ENCODE measurements around the gene TMEM63A. TPM values are rescaled to one million over a fixed set of nuclear protein-coding genes. Genes with fewer than 3 reads are reported as not detected.
"Not testable (repeated sequence)": the region's sequence is repeated elsewhere in the genome, so short reads cannot be mapped to it uniquely, and the experiment has no call there.

Gene TMEM63A
- total RNA-seq, 2 experiments from 2014 or later = 197 to 211 TPM

DNA sequence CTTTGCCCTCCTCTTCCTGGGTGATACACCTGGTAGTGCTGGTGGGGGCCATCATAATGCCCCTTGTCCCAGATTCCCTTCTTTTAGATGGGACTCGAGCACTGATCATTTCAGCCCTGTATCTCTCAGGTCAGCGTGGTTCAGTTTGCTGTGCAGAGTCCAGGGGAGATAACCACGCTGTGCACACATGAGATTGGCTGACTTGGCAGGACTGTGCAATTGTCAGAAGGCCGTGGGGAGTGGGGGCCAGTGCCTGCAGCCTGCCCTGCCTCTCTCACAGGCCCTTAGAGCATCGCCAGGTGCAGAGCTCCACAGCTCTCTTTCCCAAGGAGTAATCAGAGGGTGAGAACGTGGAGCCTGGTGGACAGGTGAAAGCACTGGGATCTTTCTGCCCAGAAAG is 57.1 kb downstream of the TMEM63A start:
- ChIA-PET CTCF (interaction anchor here (1.0 to 1.4 kb wide), 2 partner anchors 13 to 15 kb away, joined by 3 read pairs; no protein-coding TSS in a partner anchor), POLR2A (no interaction called here)
- Mint-ChIP-seq H3K4me3 (no peak overlapping the region), H3K36me3 (ENCODE audit: low read depth) (no peaks in the 10 kb centered on the region), H3K27me3 (no peaks in the 10 kb centered on the region), H3K9me3 (no peaks in the 10 kb centered on the region), H3K4me1 (no peaks in the 10 kb centered on the region), H3K27ac (no peak overlapping the region)
- no peak for DNase-seq

DNA sequence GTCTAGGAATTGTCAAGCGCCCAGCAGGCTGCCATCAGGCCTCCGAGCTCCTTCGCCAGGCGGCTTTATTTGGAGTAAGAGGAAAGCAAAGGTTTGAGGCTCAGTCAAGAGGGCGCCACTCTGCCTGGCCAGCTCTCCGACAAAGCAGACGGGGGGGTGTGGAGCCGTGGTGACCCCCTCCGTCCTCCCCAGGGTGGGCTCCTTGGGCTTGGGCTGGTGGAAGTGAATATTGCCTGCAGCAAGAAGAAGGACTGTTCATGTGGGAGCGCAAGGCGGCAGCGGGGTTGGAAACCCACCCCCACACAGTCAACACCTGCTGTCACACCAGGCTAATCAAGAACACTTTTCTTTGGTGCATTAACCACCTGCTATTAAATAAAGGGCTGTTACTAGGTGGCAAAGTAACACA is 57.6 kb downstream of the TMEM63A start:
- no peak overlapping the region for H3K4me3 Mint-ChIP-seq
- H3K9me3 Mint-ChIP-seq = no peaks in the 10 kb centered on the region
- no peaks in the 10 kb centered on the region for H3K4me1 Mint-ChIP-seq
- ChIA-PET CTCF (interaction anchor here (0.6 to 1.4 kb wide), 2 partner anchors 13 to 106 kb away, joined by 3 read pairs; no protein-coding TSS in a partner anchor), POLR2A (interaction anchor here (0.6 kb wide), 1 partner anchor 584 kb away, joined by 3 read pairs; the partner anchor contains the start of gene PARP1)
- DNase-seq = no peak
- no peaks in the 10 kb centered on the region for H3K36me3 Mint-ChIP-seq (ENCODE audit: low read depth)
- H3K27ac Mint-ChIP-seq = no peak overlapping the region
- no peaks in the 10 kb centered on the region for H3K27me3 Mint-ChIP-seq

DNA sequence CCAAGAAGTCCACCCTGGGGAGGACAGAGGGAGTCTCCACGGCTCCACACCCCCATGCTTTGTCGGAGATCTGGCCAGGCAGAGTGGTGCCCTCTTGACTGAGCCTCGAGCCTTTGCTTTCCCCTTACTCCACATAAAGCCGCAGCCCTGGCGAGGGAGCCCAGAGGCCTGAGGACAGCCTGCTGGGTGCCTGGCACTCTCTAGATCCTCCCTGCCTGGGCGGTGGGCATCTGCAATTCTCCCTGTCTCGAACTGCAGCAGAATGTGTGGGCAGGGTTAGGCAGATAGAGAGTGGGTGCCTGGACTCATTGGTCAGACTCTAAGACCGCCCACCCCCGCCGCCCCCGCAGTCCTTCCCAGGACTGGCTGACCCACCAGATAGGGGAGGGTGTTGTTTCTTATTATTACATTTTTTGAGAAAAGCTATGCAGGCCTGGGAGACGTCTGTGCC is 58.3 kb downstream of the TMEM63A start:
- H3K27me3 Mint-ChIP-seq = no peaks in the 10 kb centered on the region
- CTCF ChIA-PET = interaction anchor here (0.6 to 1.4 kb wide), 2 partner anchors 12 to 106 kb away, joined by 3 read pairs; no protein-coding TSS in a partner anchor
- no peaks in the 10 kb centered on the region for H3K9me3 Mint-ChIP-seq
- H3K27ac Mint-ChIP-seq = no peak overlapping the region
- POLR2A ChIA-PET = interaction anchor here (0.6 kb wide), 1 partner anchor 584 kb away, joined by 3 read pairs; the partner anchor contains the start of gene PARP1
- DNase-seq = no peak
- no peak overlapping the region for H3K4me3 Mint-ChIP-seq
- no peaks in the 10 kb centered on the region for H3K4me1 Mint-ChIP-seq
- no peaks in the 10 kb centered on the region for H3K36me3 Mint-ChIP-seq (ENCODE audit: low read depth)

GRCh38 chr1:225822655-225823403 is 59.4 kb downstream of the TMEM63A start:
- Mint-ChIP-seq H3K4me3 (no peak overlapping the region), H3K36me3 (ENCODE audit: low read depth) (no peaks in the 10 kb centered on the region), H3K27ac (no peak overlapping the region), H3K4me1 (peaks cover 3% of the 10 kb centered on the region), H3K9me3 (no peaks in the 10 kb centered on the region), H3K27me3 (no peaks in the 10 kb centered on the region)
- no peak for DNase-seq
- ChIA-PET CTCF (interaction anchor here (1.4 to 1.6 kb wide), 2 partner anchors 16 to 44 kb away, joined by 3 to 4 read pairs; no protein-coding TSS in a partner anchor), POLR2A (no interaction called here)

- Mint-ChIP-seq H3K4me1 (peaks cover 6% of the 10 kb centered on the region), H3K27me3 (no peaks in the 10 kb centered on the region), H3K4me3 (no peak overlapping the region), H3K36me3 (ENCODE audit: low read depth) (no peaks in the 10 kb centered on the region), H3K27ac (no peak overlapping the region), H3K9me3 (no peaks in the 10 kb centered on the region)
- POLR2A ChIA-PET = no interaction called here
- no peak for DNase-seq
- CTCF ChIA-PET = interaction anchor here (1.1 kb wide), 1 partner anchor 101 kb away, joined by 3 read pairs; no protein-coding TSS in a partner anchor
These were observed 61.6 kb downstream of the TMEM63A start for GRCh38 chr1:225820522-225821120.

GRCh38 chr1:225819346-225820192 is 62.6 kb downstream of the TMEM63A start:
- CTCF ChIA-PET = interaction anchor here (0.6 to 1.1 kb wide), 2 partner anchors 102 to 107 kb away, joined by 3 to 4 read pairs; no protein-coding TSS in a partner anchor
- Mint-ChIP-seq H3K4me3 (no peak overlapping the region), H3K4me1 (peaks cover 6% of the 10 kb centered on the region), H3K27ac (no peak overlapping the region), H3K27me3 (no peaks in the 10 kb centered on the region), H3K36me3 (ENCODE audit: low read depth) (no peaks in the 10 kb centered on the region), H3K9me3 (no peaks in the 10 kb centered on the region)
- DNase-seq = no peak
- POLR2A ChIA-PET = no interaction called here

GRCh38 chr1:225818229-225818628 is 64.0 kb downstream of the TMEM63A start:
- Mint-ChIP-seq H3K4me3 (no peak overlapping the region), H3K27me3 (no peaks in the 10 kb centered on the region), H3K36me3 (ENCODE audit: low read depth) (no peaks in the 10 kb centered on the region), H3K4me1 (peaks cover 6% of the 10 kb centered on the region), H3K9me3 (no peaks in the 10 kb centered on the region), H3K27ac (no peak overlapping the region)
- no peak for DNase-seq
- ChIA-PET POLR2A (no interaction called here), CTCF (no interaction called here)

- CTCF ChIA-PET = no interaction called here
- Mint-ChIP-seq H3K4me3 (no peak overlapping the region), H3K27ac (no peak overlapping the region), H3K9me3 (no peaks in the 10 kb centered on the region), H3K4me1 (peaks cover 6% of the 10 kb centered on the region), H3K36me3 (ENCODE audit: low read depth) (no peaks in the 10 kb centered on the region), H3K27me3 (no peaks in the 10 kb centered on the region)
- no peak for DNase-seq
- POLR2A ChIA-PET = no interaction called here
These were observed 64.5 kb downstream of the TMEM63A start for GRCh38 chr1:225817611-225818061.

- Mint-ChIP-seq H3K9me3 (no peaks in the 10 kb centered on the region), H3K27me3 (no peaks in the 10 kb centered on the region), H3K36me3 (ENCODE audit: low read depth) (no peaks in the 10 kb centered on the region), H3K27ac (no peak overlapping the region), H3K4me1 (peaks cover 6% of the 10 kb centered on the region), H3K4me3 (no peak overlapping the region)
- ChIA-PET POLR2A (no interaction called here), CTCF (no interaction called here)
- DNase-seq = no peak
These were observed 65.3 kb downstream of the TMEM63A start for GRCh38 chr1:225816643-225817538.

GRCh38 chr1:225815526-225816178 is 66.5 kb downstream of the TMEM63A start:
- Mint-ChIP-seq H3K9me3 (no peaks in the 10 kb centered on the region), H3K4me3 (no peak overlapping the region), H3K27ac (no peak overlapping the region), H3K36me3 (ENCODE audit: low read depth) (no peaks in the 10 kb centered on the region), H3K4me1 (peaks cover 10% of the 10 kb centered on the region), H3K27me3 (peaks cover 7% of the 10 kb centered on the region)
- CTCF ChIA-PET = interaction anchor here (0.6 kb wide), 2 partner anchors 113 to 852 kb away, joined by 3 read pairs; no protein-coding TSS in a partner anchor
- POLR2A ChIA-PET = no interaction called here
- DNase-seq = no peak

- CTCF ChIA-PET = interaction anchor here (1.5 kb wide), 1 partner anchor 11 kb away, joined by 3 read pairs; no protein-coding TSS in a partner anchor
- H3K4me1 Mint-ChIP-seq = peaks cover 14% of the 10 kb centered on the region
- H3K4me3 Mint-ChIP-seq; POLR2A ChIA-PET; H3K27ac Mint-ChIP-seq; H3K36me3 Mint-ChIP-seq (ENCODE audit: low read depth); DNase-seq; H3K9me3 Mint-ChIP-seq; H3K27me3 Mint-ChIP-seq: not testable (repeated sequence)
These were observed 67.1 kb downstream of the TMEM63A start for GRCh38 chr1:225815090-225815489.
